T-helper 9 cell (primary cell): ENCODE data around the gene MUC4.
"Not testable (repeated sequence)": the region's sequence is repeated elsewhere in the genome, so short reads cannot be mapped to it uniquely, and the experiment has no call there.

Experiments
- DNase-seq: peaks from one replicate; pipeline ENCODE4 v3.0.0-alpha.2; 2020

Gene MUC4

DNA sequence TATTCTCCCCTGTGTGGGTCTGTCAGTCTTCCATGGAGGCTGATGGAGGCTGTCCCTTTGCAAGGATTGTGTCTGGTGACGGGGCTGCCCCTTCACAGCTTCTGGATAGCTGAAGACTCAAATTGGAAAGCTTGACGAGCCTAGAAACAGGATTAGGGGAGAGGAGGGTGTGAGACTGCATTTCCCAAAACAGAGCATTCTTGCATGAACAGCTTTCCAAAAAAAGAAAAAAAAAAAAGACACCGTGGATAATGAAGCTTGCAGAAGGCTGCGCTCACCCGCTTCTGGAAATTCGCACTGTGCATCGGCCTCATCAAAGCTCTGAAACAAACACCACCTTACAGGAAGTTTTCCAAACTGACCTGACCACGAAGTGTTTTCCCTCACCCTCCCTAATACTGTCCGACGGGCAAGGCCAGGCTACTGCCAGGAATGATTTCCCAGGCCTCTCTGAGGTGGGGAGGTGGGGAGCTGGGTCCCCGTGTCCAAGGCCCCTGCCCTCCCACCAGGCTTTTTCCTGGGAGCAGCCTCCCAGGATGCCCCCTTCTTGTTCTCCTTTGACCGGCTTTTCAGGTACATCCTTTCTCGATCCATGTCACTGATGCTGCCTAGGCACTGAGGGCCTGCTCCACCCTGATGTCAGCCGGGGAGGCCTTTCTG is 24.9 kb upstream of the MUC4 start:
- no peak for DNase-seq

DNA sequence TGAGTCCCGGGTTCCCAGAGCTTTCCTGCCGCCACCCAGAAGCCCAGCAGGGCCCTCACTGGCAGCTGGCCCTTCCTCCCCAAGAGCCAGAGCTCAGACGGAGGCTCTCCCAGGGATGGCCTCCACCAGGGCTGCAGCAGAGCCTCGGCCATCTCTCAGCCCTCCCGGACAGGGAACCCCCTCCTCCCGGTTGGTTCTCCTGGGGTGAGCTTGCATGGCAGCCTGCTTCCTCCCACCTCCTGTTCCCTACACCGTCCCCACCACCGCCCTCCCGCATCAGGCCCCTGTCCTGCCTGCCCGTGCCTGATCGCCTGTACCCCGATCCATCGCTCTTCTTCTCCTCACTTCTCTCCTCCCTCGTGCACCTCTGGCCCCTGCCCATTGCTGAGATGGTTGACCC is 24.1 kb upstream of the MUC4 start:
- no peak for DNase-seq

DNA sequence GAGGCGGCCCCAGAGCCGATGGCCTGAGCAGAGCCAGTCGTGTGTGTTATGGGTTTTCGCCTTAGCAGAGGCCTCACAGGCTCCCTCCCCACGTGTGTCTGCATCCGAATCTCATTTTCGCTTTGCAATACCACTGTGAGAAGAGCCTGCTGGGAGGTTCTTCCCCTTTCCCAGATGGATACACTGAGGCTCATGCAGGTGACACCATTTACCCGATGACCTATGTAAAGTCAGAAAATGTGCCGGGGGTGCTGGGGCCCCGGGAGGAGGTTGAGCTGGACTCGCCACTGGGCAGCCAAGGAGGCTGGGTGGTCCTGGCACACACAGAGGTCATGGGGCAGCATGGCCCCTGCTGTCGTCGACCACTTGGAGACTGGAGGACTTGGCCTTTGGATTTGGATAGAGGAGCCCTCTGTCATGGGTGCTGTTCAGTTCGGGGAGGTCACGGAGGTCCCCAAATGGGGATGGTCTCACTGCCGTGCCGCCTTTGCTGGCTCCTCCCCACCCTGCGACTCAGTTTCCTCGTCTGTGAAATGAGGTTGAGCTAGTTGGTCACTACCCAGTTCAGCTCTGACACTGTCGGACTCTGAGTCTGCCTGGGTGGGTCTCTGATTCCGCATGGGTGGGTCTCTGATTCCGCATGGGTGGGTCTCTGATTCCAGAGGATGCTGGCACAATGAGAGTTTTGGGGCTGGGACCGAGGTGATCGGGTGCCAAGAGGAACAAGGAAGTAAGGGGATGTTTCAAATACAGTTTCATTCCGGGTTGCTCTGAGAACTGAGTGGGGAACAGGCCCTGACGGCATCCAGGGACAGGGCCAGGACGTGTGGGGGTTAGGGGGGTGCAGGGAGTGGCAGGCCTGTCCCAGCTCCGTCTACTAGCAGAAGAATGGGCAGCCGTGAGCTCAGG is 23.2 kb upstream of the MUC4 start:
- no peak for DNase-seq

DNA sequence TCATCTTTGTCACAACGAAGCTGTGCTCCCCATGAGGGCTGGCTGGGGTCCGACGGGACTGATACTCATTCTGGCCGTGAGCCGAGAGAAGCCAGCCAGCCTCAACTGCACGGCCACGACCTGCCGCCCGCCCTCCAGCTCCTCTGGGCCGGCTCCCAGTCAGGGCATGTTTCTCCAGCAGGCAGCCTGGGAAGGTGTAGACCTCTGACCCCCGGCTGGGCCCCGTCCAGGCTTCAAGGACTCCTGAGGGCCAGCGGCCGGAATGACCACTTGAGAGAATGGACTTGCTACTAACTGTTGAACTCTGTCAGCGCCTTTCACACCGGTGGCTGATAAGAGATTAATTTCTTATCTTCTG is 18.1 kb upstream of the MUC4 start:
- no peak for DNase-seq

DNA sequence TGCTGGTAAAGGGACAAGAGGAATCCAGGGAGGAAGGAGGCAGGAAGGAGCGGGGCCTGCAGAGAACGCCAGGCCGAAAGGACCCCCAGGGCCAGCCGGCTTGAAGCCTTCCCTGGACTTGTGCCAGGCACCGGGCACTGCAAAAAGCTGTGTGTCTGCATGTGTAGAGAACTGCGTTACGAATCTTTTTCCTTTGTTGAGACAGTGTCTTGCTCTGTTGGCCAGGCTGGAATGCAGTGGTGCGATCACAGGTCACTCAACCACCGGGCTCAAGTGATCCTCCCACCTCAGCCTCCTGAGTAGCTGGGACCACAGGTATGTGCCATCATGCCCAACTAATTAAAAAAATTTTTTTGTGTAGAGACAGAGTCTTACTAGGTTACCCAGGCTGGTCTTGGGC is 17.0 kb upstream of the MUC4 start:
- DNase-seq = no peak

DNA sequence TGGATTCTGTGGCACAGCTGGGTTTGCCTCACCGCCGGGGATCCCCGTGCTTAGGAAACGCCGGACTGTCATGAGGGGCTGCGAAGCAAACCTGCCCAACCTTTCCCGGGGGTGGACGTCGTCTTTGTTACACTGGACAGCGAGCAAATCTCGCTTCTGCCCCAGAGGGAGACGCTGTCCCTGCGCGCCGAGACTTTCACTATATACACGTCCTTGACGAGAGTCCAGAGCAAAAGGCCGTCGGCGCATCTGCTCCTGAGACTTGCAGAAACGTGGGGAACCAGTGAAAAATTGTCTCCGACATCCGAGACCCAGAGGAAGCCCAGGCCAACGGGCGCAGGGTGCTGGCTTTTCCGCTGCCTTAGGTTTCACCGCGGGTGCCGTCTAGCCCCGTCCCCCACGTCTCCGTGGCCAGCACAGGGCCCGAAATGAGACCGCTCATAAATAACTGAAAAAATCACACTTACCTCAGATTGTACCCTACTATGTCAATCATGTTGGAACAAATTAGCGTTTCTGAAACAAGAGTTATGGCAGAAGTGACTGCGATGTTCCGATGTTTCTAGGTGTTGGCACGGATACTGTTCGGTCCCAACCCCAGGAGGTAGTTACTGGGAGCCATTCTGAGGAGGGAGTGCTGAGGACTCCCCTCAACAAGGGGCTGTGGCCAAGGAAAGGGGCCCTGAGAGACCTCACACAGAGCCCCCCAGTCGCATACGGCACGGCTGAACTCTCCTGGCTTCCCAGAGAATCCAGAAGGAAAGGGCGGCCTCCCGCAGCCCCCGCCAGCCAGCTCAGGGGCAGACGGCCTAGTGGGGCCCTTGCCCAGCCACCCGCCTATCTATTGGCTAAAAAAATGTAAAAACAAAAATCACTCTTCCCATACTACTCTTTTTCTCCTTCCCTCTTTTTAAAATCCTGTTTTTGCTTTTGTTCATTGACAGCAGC is 14.4 kb upstream of the MUC4 start:
- DNase-seq = no peak

DNA sequence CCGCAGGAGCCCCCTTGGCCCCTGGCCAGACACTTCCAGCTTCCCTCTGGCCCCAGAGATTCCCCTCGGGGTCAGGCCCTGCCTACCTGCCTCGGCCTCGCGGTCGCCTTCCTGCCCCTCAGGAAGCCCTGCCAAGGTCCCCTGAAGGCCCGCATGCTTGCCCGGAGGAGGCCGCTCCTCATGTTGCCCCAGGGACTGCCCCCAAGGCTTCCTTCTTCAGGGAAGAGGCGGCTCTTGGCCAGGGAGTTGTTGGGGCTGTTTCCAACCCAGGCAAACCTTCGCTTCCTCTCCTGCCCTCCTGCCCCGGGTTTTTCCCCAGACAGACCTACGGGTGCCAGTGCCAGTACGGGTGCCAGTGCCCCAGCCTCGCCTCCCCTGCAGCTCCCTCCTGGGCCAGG is 13.5 kb upstream of the MUC4 start:
- DNase-seq = no peak

DNA sequence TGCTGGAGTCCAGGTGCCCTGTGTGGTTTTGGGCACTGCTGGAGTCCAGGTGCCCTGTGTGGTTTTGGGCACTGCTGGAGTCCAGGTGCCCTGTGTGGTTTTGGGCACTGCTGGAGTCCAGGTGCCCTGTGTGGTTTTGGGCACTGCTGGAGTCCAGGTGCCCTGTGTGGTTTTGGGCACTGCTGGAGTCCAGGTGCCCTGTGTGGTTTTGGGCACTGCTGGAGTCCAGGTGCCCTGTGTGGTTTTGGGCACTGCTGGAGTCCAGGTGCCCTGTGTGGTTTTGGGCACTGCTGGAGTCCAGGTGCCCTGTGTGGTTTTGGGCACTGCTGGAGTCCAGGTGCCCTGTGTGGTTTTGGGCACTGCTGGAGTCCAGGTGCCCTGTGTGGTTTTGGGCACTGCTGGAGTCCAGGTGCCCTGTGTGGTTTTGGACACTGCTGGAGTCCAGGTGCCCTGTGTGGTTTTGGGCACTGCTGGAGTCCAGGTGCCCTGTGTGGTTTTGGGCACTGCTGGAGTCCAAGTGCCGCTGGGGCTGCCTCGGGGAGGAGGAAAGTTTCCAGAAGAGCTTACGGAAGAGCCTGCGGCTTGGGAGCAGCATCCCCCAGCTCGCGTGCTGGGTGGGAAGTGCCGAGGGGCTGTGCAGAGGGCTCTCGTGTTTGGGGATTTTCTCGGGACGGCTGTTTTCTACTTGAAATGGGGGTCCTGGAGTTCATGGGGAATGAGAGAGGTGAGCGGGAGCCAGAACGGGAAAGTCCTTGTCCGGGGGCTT is 12.9 kb upstream of the MUC4 start:
- DNase-seq = not testable (repeated sequence)

DNA sequence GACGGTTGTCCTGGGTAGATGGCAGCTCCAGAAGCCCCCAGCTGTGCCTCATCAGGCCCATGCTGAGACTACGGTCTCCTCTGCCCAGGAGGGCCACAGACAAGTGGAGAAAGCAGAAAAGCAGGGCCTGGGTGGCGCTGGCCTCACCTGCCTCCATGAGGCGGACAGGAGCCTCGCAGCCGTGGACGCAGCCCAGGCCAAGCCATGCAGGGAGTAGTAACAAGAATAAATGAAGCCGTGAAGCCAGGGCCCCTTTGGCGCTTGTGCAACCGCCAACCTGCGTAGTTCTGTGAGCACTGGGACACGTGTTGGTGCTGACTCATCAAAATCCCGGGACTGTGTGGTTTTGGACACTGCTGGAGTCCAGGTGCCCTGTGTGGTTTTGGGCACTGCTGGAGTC is 12.3 kb upstream of the MUC4 start:
- no peak for DNase-seq

DNA sequence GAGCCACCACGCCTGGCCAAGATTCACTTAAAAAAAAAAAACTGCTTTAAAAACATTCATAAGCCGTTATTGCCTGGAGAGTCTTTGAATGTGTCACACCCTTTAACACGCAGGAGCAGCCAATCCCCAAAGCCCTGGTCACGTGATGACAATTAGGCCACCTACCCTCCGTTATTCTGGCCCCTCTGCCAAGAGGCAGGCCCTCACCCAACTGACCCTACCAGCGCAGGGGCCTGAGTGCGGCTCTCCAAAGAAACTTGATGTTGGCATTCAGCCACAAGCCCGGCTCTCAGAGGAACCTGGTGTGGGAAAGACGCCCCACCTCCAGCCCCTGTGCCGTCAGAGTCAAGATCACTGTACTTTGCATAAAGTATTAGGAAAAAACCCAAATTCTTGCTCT is 11.6 kb upstream of the MUC4 start:
- no peak for DNase-seq

DNA sequence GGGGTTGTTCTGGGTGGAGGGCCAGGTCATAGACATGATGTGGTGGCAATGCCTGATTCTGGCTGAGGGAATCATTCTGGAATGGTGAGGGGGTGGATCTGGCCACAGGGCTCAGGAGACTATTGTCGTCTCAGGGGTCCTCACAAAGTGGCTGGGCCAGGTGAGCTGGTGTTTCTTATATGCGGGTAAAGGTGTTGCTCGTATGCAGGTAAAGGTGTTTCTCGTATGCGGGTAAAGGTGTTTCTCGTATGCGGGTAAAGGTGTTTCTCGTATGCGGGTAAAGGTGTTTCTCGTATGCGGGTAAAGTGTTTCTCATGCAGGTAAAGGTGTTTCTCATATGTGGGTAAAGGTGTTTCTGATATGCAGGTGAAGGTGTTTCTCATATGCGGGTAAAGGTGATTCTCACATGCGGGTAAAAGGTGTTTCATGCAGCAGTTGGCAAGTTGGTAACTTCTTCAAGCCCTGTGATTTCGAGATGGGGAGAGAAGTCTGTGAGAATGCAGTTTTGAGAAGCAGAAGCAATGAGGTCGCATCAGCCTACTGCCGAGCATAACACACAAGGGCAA is 10.5 kb upstream of the MUC4 start:
- no peak for DNase-seq

DNA sequence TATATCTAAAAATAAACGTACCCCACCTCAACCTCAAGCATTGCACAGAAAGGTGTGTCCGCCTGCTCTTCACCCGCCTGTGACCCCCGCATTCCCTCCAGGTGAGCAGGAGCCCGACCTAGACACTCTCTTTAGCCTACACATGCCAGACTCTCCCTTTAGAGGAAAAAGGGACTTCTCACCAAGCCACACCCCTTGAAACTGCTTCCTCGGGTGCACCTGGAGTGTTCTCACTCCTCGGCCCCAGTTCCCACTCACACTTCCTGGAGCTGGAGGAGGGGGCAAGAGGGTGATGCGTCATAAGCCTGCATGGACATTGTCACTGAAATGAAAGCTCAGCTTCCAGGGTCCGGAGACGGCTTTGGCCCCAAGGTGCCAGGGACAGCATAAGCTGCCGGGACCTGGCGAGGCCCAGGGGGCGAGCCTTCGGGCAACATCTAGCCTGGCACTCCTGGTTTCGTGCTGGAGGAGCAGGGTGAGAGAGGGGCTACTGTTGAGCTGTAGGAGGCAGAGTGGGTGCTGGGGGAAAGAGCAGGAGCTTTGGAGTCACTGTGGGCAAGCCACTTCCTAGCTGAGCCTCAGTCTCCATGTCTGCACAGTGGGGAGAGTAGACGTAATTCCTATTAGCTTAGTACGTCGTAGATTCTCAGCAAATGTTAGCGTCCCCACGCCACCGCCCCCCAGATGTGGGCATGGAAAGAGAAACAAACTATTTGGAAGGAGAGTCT is 9.8 kb upstream of the MUC4 start:
- no peak for DNase-seq

DNA sequence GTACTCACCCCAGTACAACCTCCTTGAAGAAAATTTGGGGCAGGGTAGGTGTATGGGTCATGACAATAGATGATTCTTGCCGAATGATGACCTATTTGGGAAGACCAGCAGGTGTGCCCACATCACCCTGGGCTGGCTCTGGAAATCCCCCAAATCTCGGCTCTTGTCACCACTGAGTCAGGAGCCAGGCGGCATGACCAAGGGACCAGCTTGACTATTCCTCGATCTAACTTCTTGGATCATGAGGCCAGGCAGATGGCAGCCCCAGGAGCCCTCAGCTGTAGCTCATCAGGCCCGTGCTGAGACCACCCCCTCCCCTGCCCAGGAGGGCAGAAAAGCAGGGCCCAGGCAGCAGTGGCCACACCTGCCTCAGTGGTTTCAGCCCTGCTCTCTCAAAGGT is 9.2 kb upstream of the MUC4 start:
- no peak for DNase-seq

DNA sequence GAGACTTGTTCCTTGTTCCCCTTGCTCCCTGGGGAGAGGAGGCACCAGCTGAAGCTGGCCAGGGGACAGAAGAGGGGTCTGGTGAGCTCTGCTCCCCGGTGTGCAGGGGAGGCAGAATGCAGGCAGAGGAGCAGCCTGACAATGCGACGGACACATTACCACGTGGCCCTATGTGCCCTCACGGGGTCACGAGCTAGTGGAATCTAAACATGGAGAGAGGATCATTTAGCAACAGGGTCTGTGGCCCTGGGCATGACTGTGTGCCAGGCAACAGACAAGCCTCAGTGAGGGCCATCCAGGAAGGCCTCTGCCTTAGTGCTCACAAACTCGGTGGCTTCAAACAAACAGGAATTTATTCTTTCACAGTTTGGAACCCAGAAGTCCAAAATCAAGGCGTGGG is 8.5 kb upstream of the MUC4 start:
- DNase-seq = no peak

DNA sequence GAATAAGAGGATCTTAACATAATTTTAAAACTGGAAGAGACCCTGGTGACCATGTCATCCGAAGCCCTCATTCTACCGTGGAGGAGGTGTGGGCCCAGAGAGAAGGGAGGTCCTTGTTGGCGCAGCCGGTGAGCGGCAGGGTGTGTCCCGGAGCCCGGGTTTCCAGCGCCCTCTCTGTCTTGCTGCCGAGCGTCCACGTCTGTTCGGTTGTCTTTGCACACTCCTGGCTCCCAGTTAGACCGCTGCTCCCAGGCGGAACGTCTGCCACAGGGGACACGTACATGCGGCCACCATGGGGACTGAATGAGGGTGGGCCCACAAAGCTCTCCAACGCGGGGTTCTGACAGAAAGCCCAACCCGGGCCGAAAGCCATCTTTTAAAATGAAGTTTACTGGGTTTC is 6.6 kb upstream of the MUC4 start:
- no peak for DNase-seq

DNA sequence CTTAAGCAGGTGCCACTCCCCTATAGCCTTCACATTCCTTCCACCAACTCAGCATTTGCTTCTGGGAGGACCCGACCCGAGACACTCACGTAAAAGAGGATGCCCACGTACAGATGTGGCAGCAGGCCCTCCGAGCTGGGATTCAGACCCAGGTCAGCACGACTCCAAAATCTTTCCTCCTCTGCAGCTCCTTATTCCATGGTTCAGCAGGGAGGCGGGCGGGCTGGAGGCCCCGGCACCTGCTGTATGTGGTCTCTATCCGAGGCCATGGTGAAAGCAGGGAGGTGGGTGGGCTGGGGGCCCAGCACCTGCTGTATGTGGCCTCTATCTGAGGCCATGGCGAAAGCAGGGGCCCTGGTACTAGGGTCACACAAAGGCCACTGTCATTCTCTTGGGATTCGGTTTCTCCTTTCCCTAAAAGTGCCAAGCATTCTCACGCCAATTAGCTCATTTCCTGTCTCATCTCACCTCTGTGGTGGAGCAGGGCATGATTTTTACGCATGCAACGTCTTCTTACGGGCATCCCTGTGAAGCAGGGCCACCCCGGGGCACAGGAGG is 5.9 kb upstream of the MUC4 start:
- DNase-seq = no peak

DNA sequence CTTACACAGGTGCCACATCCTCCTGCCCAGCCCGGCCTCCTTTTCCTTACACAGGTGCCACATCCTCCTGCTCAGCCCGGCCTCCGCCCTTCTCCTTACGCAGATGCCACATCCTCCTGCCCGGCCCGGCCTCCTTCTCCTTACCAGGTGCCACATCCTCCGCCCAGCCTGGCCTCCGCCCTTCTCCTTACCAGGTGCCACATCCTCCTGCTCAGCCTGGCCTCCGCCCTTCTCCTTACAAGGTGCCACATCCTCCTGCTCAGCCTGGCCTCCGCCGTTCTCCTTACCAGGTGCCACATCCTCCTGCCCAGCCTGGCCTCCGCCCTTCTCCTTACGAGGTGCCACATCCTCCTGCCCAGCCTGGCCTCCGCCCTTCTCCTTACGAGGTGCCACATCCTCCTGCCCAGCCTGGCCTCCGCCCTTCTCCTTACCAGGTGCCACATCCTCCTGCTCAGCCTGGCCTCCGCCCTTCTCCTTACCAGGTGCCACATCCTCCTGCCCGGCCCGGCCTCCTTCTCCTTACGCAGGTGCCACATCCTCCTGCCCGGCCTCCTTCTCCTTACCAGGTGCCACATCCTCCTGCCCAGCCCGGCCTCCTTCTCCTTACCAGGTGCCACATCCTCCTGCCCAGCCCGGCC is 4.7 kb upstream of the MUC4 start:
- not testable (repeated sequence) for DNase-seq

DNA sequence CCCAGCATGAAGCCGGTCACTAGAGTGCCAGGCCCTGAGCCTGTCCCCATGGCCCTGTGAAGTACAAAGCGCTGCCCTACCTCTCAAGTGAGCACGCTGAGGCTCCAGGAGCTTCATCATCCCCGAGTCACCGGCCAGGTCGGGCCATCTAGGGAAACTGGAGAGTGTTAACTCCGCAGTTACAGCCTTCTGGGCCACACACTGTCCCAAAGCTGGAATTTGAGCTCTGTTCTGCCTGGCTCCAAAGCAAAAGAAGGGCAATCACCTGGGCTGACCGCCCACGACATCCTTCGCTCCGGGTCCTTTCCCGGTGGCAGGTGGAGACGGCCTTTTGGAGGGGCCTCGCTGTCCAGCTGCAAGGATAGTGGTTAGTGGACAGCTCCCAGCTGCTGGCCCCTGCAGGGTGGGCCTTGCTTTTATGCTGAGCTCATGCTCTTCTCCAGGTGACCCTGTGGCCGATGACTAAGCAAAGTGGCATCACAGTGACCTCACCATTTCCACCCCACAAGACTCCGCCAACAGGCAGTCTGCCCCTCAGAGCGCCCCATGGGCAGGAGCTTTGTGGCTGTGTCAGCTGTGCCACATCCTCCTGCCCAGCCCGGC is 3.5 kb upstream of the MUC4 start:
- no peak for DNase-seq

DNA sequence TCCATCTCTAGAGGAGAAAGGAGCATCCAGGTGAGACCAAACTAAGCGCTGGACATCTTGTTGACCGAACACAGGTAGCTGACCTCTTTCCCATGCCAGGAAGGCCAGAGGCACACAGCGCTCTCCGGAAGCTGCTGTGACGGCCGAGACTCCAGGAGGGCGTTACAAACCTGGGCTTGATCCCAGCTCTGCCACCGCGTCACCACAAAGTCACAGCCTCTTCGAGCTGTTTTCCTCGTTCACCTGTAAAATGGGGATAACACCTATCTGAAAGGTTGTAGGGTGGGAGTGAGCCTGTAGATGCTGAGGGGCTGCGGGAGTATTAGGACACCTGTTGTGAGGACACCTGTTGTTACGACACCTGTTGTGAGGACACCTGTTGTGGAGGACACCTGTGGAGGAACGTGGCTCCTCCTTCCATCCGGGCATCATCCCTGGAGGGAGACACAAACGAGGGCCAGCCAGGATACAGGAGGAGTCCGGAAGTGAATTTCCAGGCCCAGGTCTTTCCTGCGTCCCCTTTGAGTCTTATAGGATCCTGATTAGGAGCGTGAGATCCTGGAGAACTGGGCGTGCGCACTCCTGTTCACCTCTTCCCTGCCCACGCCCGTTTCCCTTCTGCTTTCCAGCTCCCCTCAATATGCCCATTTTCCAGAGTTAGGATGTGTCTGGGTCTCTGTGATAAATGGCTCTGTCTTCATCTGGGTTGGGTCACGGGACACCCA is 2.3 kb upstream of the MUC4 start:
- no peak for DNase-seq

DNA sequence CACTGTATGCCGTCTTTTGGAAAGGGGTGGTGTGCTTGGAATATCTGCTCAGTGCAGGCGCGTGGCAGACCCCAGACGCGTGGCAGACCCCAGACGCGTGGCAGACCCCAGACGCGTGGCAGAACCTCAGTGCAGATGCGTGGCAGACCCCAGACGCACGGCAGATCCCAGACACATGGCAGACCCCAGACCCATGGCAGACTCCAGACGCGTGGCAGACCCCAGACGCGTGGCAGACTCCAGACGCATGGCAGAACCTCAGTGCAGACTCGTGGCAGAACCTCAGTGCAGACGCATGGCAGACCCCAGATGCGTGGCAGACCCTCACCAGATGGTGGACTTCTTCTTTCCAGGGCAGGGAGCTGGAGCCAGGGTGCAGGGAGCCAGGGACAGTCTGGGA is 637 bp upstream of the MUC4 start:
- no peak for DNase-seq
